ENCODE results near the gene POT1.

Gene POT1

GRCh38 chr7:124909808-124910207 lies 19.8 kb downstream of the POT1 start:
- no peak for DNase-seq

GRCh38 chr7:124908259-124908658 lies 21.4 kb downstream of the POT1 start:
- no peak for DNase-seq

DNA sequence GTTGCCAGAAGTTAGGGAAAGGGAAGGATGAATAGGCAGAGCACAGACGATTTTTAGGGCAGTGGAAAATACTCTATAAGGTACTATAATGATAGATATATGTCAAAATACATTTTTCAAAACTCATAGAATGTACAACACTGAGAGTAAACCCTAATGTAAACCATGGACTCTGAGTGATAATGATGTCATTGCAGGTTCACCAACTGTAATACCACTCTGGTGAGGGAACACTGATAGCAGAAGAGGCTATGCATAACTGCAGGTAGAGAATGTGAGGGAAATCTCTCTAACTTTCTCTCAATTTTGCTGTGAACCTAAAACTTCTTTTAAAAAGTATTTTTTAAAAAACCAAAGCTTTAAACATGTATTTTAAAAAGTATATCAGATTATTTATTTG lies 22.1 kb downstream of the POT1 start:
- DNase-seq, result no peak

GRCh38 chr7:124898531-124898930 lies 31.1 kb downstream of the POT1 start:
- no peak for DNase-seq

GRCh38 chr7:124896001-124896400 lies 33.6 kb downstream of the POT1 start:
- no peak for DNase-seq

GRCh38 chr7:124893140-124893827 lies 36.3 kb downstream of the POT1 start:
- DNase-seq, result no peak

- no peak for DNase-seq
Observed at GRCh38 chr7:124887247-124887646, 42.4 kb downstream of the POT1 start.

DNA sequence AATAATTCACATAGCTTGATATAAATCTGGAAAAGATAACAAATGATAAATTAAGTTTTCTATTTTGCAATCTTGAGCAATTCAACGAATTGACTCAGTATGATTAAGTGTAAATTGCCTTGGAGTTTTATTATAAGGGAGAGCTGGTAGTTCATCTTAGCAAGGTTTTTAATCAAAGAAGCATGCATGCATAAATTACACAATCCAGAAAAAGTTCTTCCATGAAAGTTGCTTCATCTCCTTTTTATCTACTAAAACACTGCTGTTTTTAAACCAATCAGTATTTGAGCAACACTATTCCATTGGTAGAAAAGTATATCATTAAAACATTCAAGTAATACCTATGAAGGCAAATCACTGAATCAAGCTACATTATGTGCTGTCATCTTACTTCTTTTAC lies 47.6 kb downstream of the POT1 start:
- no peak for DNase-seq

DNA sequence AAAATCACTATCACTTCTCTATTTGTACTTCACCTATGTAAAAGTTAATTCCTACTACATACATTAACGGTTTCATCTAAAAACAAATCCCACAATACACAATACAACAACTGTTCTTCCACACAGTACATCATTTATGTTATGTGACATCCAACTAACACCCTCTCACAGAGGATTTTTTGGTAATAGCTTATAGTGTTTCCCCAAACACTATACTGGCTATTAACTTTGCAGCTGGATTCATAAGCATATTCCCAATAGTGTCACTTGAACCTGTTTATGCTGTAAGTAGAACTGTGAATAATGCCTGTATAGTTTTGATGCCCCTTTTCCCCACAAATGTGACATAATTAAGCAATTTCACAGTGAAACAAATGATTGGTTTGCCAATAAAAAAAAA lies 49.9 kb downstream of the POT1 start:
- no peak for DNase-seq

- DNase-seq, result no peak
Observed at GRCh38 chr7:124879103-124879502, 50.5 kb downstream of the POT1 start.

- no peak for DNase-seq
Observed at GRCh38 chr7:124874644-124875163, 54.9 kb downstream of the POT1 start.

- DNase-seq, result no peak
Observed at GRCh38 chr7:124857672-124858235, 71.9 kb downstream of the POT1 start.

GRCh38 chr7:124856299-124856888 lies 73.2 kb downstream of the POT1 start:
- peak; percentile 15 for DNase-seq

GRCh38 chr7:124843336-124843735 lies 86.3 kb downstream of the POT1 start:
- no peak for DNase-seq

DNA sequence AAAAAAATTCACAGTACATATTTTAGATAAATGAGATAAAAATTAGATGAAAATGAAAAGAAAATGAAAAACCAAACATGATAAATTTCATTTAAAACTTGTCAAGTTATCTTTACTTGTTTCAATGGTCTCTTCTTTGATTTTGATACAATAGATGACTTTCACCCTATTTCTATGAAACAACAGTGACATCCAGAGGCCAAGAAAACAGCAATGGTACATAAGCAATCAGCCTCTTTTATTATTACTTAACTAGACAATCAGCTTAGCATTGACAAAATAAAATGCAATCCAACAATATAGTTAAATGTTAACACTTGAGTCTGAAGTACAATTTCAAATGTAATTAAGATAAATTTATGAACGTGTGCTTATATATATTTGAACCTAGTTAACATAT lies 89.2 kb downstream of the POT1 start:
- DNase-seq, result no peak

- DNase-seq, result no peak
Observed at GRCh38 chr7:124839687-124840086, 89.9 kb downstream of the POT1 start.

- no peak for DNase-seq
Observed at GRCh38 chr7:124836173-124836572, 93.5 kb downstream of the POT1 start.

DNA sequence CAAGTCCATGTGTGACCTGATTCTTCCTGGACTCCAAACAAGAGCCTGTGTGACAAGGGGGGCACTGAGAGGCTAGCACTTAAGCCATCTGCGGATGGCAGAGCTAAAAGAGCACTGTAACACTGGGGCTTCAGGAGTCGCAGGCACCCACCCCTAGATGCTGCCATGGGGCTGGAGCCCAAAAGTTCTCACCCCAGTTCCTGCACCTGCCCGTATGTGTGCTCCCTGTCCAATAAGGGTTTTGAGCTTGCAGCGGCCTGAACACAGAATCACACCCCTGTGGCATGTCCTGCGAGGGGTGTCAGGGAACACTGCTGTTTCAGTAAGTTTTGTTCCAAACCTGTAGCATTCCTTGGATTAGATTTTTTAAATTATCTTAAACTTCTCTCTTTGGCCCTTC lies 110.8 kb downstream of the POT1 start:
- DNase-seq, result no peak

DNA sequence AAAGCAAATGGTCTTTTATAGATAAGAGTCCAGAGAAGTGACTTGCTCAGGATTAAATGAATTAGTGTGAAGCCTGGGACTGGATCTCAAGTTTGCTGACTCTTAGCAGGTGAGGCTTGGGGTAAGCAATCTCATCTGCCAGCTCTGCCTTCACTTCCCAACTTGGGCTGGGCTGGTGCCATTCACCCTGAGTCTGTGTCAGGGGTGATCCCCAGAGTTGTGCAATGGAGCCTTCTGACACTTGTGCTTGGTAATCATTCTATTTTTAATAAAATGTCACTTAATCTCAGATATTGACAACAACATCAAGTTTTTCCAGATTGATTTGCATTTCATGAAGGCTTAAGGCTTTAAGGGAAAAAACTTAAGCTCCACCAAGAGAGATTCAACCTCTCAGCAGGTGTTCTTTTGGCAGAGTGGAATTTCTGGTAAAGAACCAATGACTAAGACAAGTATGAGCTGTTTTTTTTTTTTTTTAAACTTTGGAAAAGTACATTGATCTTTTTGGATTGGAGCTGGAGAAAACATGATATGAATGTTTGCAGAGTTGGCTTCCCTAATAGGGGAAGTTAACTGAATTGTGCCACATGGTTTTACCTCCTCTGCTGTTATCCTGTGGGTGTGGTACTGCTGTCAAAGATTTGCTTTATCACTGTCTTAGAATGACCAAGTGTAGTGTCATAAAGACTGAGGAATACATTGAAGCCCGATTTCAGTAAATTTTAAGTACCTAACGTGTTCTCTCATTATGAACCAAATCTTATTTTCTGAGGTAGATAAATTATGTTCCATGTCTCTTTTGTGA lies 115.4 kb downstream of the POT1 start:
- DNase-seq, result no peak

- no peak for DNase-seq
Observed at GRCh38 chr7:124812764-124813163, 116.9 kb downstream of the POT1 start.

DNA sequence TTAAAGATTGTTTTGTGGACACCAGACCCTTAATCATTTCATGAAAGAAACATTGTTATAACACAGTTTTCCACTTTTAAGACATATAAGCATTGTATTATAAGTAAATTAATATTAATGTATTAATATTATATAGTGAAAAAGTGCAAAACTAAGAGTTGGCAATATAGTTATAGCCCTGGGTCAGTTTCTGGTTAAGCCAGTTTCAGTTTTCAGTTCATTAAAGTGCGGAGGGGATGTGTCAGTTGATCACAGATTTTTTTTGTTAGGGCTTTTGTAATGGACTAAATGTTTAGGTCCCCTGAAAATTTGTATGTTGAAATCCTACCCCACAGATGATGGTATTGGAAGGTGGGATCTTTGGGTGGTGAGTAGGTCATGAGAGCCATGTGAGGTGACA lies 118.3 kb downstream of the POT1 start:
- no peak for DNase-seq

DNA sequence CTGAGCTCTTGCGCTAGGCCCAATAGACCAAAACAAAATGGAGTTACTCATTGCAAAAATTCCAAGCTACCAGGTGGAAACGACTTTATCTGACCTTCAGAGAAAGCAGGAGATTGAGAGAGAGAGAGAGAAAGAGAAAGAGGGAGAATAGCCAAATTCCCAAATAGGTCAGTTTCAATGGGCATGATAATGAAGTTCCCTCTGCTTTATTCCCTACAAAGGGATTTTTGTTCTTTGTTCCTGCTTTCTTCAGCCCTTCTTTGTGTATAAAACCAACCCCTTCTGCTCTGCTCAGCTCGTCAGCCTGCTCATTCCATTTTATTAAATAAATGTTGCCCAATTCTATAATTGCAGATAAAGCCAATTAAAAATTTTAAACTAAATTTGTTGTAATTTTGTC lies 119.0 kb downstream of the POT1 start:
- no peak for DNase-seq

GRCh38 chr7:124808206-124808605 lies 121.4 kb downstream of the POT1 start:
- no peak for DNase-seq
